ENCODE results near the gene HSD11B2. TPM values are rescaled to one million over a fixed set of nuclear protein-coding genes. Genes with fewer than 3 reads are reported as not detected.

The HSD11B2 gene
- total RNA-seq, 1 donor from 2014 or later, result 8.5 TPM

- no peaks in the 10 kb centered on the region for H3K9me3 Mint-ChIP-seq
- no peak for DNase-seq (ENCODE audit: extremely low spot score, unreplicated experiment)
- peaks cover 18% of the 10 kb centered on the region for H3K27me3 Mint-ChIP-seq
- no peak overlapping the region for H3K4me3 Mint-ChIP-seq
- no peaks in the 10 kb centered on the region for H3K36me3 Mint-ChIP-seq
- H3K27ac Mint-ChIP-seq, result no peak overlapping the region
- H3K4me1 Mint-ChIP-seq (ENCODE audit: unreplicated experiment), result peaks cover 26% of the 10 kb centered on the region
- TF ChIP-seq CTCF (conservative IDR thresholded peaks at IDR 0.05), result no peak
Measured at GRCh38 chr16:67388191-67388590, 42.7 kb upstream of the HSD11B2 start.

- peaks cover 18% of the 10 kb centered on the region for H3K27me3 Mint-ChIP-seq
- no peak overlapping the region for H3K4me3 Mint-ChIP-seq
- H3K27ac Mint-ChIP-seq, result no peak overlapping the region
- H3K9me3 Mint-ChIP-seq, result no peaks in the 10 kb centered on the region
- DNase-seq (ENCODE audit: extremely low spot score, unreplicated experiment), result no peak
- TF ChIP-seq CTCF (conservative IDR thresholded peaks at IDR 0.05), result no peak
- no peaks in the 10 kb centered on the region for H3K36me3 Mint-ChIP-seq
- peaks cover 26% of the 10 kb centered on the region for H3K4me1 Mint-ChIP-seq (ENCODE audit: unreplicated experiment)
Measured at GRCh38 chr16:67388591-67388990, 42.3 kb upstream of the HSD11B2 start.

GRCh38 chr16:67389911-67390815 lies 40.8 kb upstream of the HSD11B2 start:
- TF ChIP-seq CTCF (conservative IDR thresholded peaks at IDR 0.05), result no peak
- no peaks in the 10 kb centered on the region for H3K36me3 Mint-ChIP-seq
- no peak overlapping the region for H3K27ac Mint-ChIP-seq
- no peak for DNase-seq (ENCODE audit: extremely low spot score, unreplicated experiment)
- H3K27me3 Mint-ChIP-seq, result peaks cover 18% of the 10 kb centered on the region
- peaks cover 20% of the 10 kb centered on the region for H3K4me1 Mint-ChIP-seq (ENCODE audit: unreplicated experiment)
- peak overlapping the region; percentile 32 for H3K4me3 Mint-ChIP-seq
- H3K9me3 Mint-ChIP-seq, result no peaks in the 10 kb centered on the region

- Mint-ChIP-seq H3K4me3 (no peak overlapping the region), H3K27me3 (peaks cover 18% of the 10 kb centered on the region)
Measured at GRCh38 chr16:67390816-67391423, 40.0 kb upstream of the HSD11B2 start.

More at GRCh38 chr16:67390816-67391423, 40.0 kb upstream of the HSD11B2 start:
- H3K36me3 Mint-ChIP-seq, result no peaks in the 10 kb centered on the region
- no peaks in the 10 kb centered on the region for H3K9me3 Mint-ChIP-seq
- no peak for DNase-seq (ENCODE audit: extremely low spot score, unreplicated experiment)
- H3K4me1 Mint-ChIP-seq (ENCODE audit: unreplicated experiment), result peaks cover 14% of the 10 kb centered on the region
- TF ChIP-seq CTCF (conservative IDR thresholded peaks at IDR 0.05), result no peak
- H3K27ac Mint-ChIP-seq, result peak overlapping the region; percentile 46

All from type B pancreatic cell (in vitro differentiated cells).